ENCODE data around the gene ARG2.

ARG2 gene

GRCh38 chr14:67641902-67642749 lies 22.4 kb downstream of the ARG2 start:
- Histone ChIP-seq H3K36me3 (ENCODE audit: insufficient read depth, insufficient read length, low read length) (peaks cover 30% of the 10 kb centered on the region), H3K9me3 (ENCODE audit: insufficient read depth, low read length) (no peaks in the 10 kb centered on the region), H3K4me1 (ENCODE audit: insufficient read depth, insufficient read length) (no peaks in the 10 kb centered on the region), H3K4me3 (ENCODE audit: insufficient read length, low read depth) (no peak overlapping the region), H3K27me3 (ENCODE audit: insufficient read depth, insufficient read length) (no peaks in the 10 kb centered on the region), H3K9ac (ENCODE audit: insufficient read length, low read depth) (no peak overlapping the region)
- DNase-seq (ENCODE audit: low read depth, low spot score), result no peak
- TF ChIP-seq ZNF274 (IDR thresholded peaks at IDR 0.05; ENCODE audit: low read depth, low read length) (no peak), YY1 (IDR thresholded peaks at IDR 0.05; ENCODE audit: insufficient read depth, insufficient read length) (no peak), SUZ12 (IDR thresholded peaks at IDR 0.05; ENCODE audit: extremely low read depth, insufficient read depth, insufficient read length) (no peak)

- TF ChIP-seq YY1 (IDR thresholded peaks at IDR 0.05; ENCODE audit: insufficient read depth, insufficient read length) (no peak), SUZ12 (IDR thresholded peaks at IDR 0.05; ENCODE audit: extremely low read depth, insufficient read depth, insufficient read length) (no peak), ZNF274 (IDR thresholded peaks at IDR 0.05; ENCODE audit: low read depth, low read length) (no peak)
These were observed 24.0 kb downstream of the ARG2 start for GRCh38 chr14:67643713-67644112.

GRCh38 chr14:67644428-67644827 lies 24.7 kb downstream of the ARG2 start:
- Histone ChIP-seq H3K4me3 (ENCODE audit: insufficient read length, low read depth) (no peak overlapping the region), H3K36me3 (ENCODE audit: insufficient read depth, insufficient read length, low read length) (peaks cover 49% of the 10 kb centered on the region), H3K9me3 (ENCODE audit: insufficient read depth, low read length) (no peaks in the 10 kb centered on the region), H3K9ac (ENCODE audit: insufficient read length, low read depth) (no peak overlapping the region), H3K27me3 (ENCODE audit: insufficient read depth, insufficient read length) (no peaks in the 10 kb centered on the region), H3K4me1 (ENCODE audit: insufficient read depth, insufficient read length) (no peaks in the 10 kb centered on the region)
- DNase-seq (ENCODE audit: low read depth, low spot score), result no peak
- TF ChIP-seq YY1 (IDR thresholded peaks at IDR 0.05; ENCODE audit: insufficient read depth, insufficient read length), result no peak
- no peak for TF ChIP-seq SUZ12 (IDR thresholded peaks at IDR 0.05; ENCODE audit: extremely low read depth, insufficient read depth, insufficient read length)
- no peak for TF ChIP-seq ZNF274 (IDR thresholded peaks at IDR 0.05; ENCODE audit: low read depth, low read length)

More at GRCh38 chr14:67643713-67644112, 24.0 kb downstream of the ARG2 start:
- no peak overlapping the region for H3K4me3 ChIP-seq (ENCODE audit: insufficient read length, low read depth)
- H3K36me3 ChIP-seq (ENCODE audit: insufficient read depth, insufficient read length, low read length), result peaks cover 42% of the 10 kb centered on the region
- no peaks in the 10 kb centered on the region for H3K4me1 ChIP-seq (ENCODE audit: insufficient read depth, insufficient read length)
- no peak overlapping the region for H3K9ac ChIP-seq (ENCODE audit: insufficient read length, low read depth)
- no peak for DNase-seq (ENCODE audit: low read depth, low spot score)
- no peaks in the 10 kb centered on the region for H3K9me3 ChIP-seq (ENCODE audit: insufficient read depth, low read length)
- H3K27me3 ChIP-seq (ENCODE audit: insufficient read depth, insufficient read length), result no peaks in the 10 kb centered on the region

- H3K9ac ChIP-seq (ENCODE audit: insufficient read length, low read depth), result no peak overlapping the region
- H3K9me3 ChIP-seq (ENCODE audit: insufficient read depth, low read length), result no peaks in the 10 kb centered on the region
- TF ChIP-seq ZNF274 (IDR thresholded peaks at IDR 0.05; ENCODE audit: low read depth, low read length) (no peak), SUZ12 (IDR thresholded peaks at IDR 0.05; ENCODE audit: extremely low read depth, insufficient read depth, insufficient read length) (no peak), YY1 (IDR thresholded peaks at IDR 0.05; ENCODE audit: insufficient read depth, insufficient read length) (no peak)
- H3K27me3 ChIP-seq (ENCODE audit: insufficient read depth, insufficient read length), result no peaks in the 10 kb centered on the region
- no peak overlapping the region for H3K4me3 ChIP-seq (ENCODE audit: insufficient read length, low read depth)
- no peak for DNase-seq (ENCODE audit: low read depth, low spot score)
- H3K36me3 ChIP-seq (ENCODE audit: insufficient read depth, insufficient read length, low read length), result peaks cover 59% of the 10 kb centered on the region
- H3K4me1 ChIP-seq (ENCODE audit: insufficient read depth, insufficient read length), result no peaks in the 10 kb centered on the region
These were observed 25.7 kb downstream of the ARG2 start for GRCh38 chr14:67645414-67645813.

- TF ChIP-seq YY1 (IDR thresholded peaks at IDR 0.05; ENCODE audit: insufficient read depth, insufficient read length) (no peak), ZNF274 (IDR thresholded peaks at IDR 0.05; ENCODE audit: low read depth, low read length) (no peak), SUZ12 (IDR thresholded peaks at IDR 0.05; ENCODE audit: extremely low read depth, insufficient read depth, insufficient read length) (no peak)
- H3K9ac ChIP-seq (ENCODE audit: insufficient read length, low read depth), result no peak overlapping the region
- no peaks in the 10 kb centered on the region for H3K4me1 ChIP-seq (ENCODE audit: insufficient read depth, insufficient read length)
- H3K27me3 ChIP-seq (ENCODE audit: insufficient read depth, insufficient read length), result no peaks in the 10 kb centered on the region
- peaks cover 66% of the 10 kb centered on the region for H3K36me3 ChIP-seq (ENCODE audit: insufficient read depth, insufficient read length, low read length)
- no peak overlapping the region for H3K4me3 ChIP-seq (ENCODE audit: insufficient read length, low read depth)
- no peaks in the 10 kb centered on the region for H3K9me3 ChIP-seq (ENCODE audit: insufficient read depth, low read length)
- no peak for DNase-seq (ENCODE audit: low read depth, low spot score)
These were observed 26.4 kb downstream of the ARG2 start for GRCh38 chr14:67646131-67646530.

GRCh38 chr14:67650151-67650550 lies 30.4 kb downstream of the ARG2 start:
- DNase-seq (ENCODE audit: low read depth, low spot score), result no peak
- peaks cover 88% of the 10 kb centered on the region for H3K36me3 ChIP-seq (ENCODE audit: insufficient read depth, insufficient read length, low read length)
- H3K9me3 ChIP-seq (ENCODE audit: insufficient read depth, low read length), result no peaks in the 10 kb centered on the region
- H3K4me3 ChIP-seq (ENCODE audit: insufficient read length, low read depth), result no peak overlapping the region
- TF ChIP-seq ZNF274 (IDR thresholded peaks at IDR 0.05; ENCODE audit: low read depth, low read length) (no peak), SUZ12 (IDR thresholded peaks at IDR 0.05; ENCODE audit: extremely low read depth, insufficient read depth, insufficient read length) (no peak), YY1 (IDR thresholded peaks at IDR 0.05; ENCODE audit: insufficient read depth, insufficient read length) (no peak)
- no peaks in the 10 kb centered on the region for H3K27me3 ChIP-seq (ENCODE audit: insufficient read depth, insufficient read length)
- no peak overlapping the region for H3K9ac ChIP-seq (ENCODE audit: insufficient read length, low read depth)
- H3K4me1 ChIP-seq (ENCODE audit: insufficient read depth, insufficient read length), result no peaks in the 10 kb centered on the region

- no peak overlapping the region for H3K9ac ChIP-seq (ENCODE audit: insufficient read length, low read depth)
- DNase-seq (ENCODE audit: low read depth, low spot score), result no peak
- H3K4me3 ChIP-seq (ENCODE audit: insufficient read length, low read depth), result no peak overlapping the region
- no peaks in the 10 kb centered on the region for H3K27me3 ChIP-seq (ENCODE audit: insufficient read depth, insufficient read length)
- H3K36me3 ChIP-seq (ENCODE audit: insufficient read depth, insufficient read length, low read length), result peaks cover 87% of the 10 kb centered on the region
- no peak for TF ChIP-seq ZNF274 (IDR thresholded peaks at IDR 0.05; ENCODE audit: low read depth, low read length)
- no peak for TF ChIP-seq YY1 (IDR thresholded peaks at IDR 0.05; ENCODE audit: insufficient read depth, insufficient read length)
- TF ChIP-seq SUZ12 (IDR thresholded peaks at IDR 0.05; ENCODE audit: extremely low read depth, insufficient read depth, insufficient read length), result no peak
- H3K4me1 ChIP-seq (ENCODE audit: insufficient read depth, insufficient read length), result no peaks in the 10 kb centered on the region
- no peaks in the 10 kb centered on the region for H3K9me3 ChIP-seq (ENCODE audit: insufficient read depth, low read length)
These were observed 31.0 kb downstream of the ARG2 start for GRCh38 chr14:67650694-67651093.

Measured in NT2/D1 (cell line).